ENCODE data around the gene CTIF. TPM values are rescaled to one million over a fixed set of nuclear protein-coding genes. Genes with fewer than 3 reads are reported as not detected.

The CTIF gene
- polyA plus RNA-seq, 3 donors: 0.38 to 8.7 (median 1.2) TPM

DNA sequence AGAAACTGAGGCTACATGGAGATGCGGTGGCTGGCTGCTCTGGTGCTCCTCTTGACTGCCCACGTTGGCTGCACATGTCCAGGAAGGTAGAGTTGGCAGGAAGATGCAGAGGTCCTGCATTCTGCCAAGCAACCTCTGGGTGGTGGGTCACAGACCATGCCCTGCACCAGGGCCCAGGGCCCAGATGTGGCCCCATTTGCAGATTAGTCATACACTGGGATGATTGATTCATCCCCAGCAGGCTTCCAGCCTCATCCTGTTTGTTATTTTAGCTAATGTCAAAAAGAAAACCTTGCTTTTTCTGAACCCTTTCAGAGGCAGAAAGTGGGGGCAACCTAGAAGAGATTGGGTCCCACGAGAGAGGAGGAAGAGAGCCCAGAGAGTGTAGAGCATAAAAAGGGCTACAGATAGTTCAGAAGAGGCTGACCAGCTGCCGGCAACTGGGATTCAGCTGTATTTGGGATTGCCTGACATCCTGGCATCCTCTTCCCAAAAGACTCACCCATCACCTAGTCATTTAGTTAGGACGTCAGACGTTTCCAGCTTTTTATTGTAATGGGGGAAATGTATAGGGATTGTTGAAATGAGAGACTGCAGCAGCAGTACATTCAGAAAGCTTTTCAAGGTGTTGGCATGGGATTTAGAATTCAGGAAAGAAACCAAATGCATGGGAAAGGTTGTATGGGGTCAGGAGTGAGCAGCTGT, 101.9 kb downstream of the CTIF start:
- H3K9ac ChIP-seq (ENCODE audit: insufficient read depth, low read length, poor library complexity, severe bottlenecking): no peak overlapping the region
- Mint-ChIP-seq H3K27me3 (ENCODE audit: low read depth in 3 of 3) (peaks cover 2% of the 10 kb centered on the region in 3 donors), H3K4me1 (no peaks in the 10 kb centered on the region), H3K36me3 (peaks cover 5 to 15% of the 10 kb centered on the region in 2 donors), H3K4me3 (no peak overlapping the region), H3K9me3 (peaks cover 1 to 6% (median 3%) of the 10 kb centered on the region in 7 donors), H3K27ac (peak overlapping the region in 2 of 7 donors; percentile 33 to 59)
- H3K36me3 ChIP-seq (replicated peaks in 1 of 2; ENCODE audit: control insufficient read depth in 1 of 2, insufficient read depth in 2 of 2, low read length in 2 of 2): peaks cover 0 to 4% of the 10 kb centered on the region in 2 donors
- intact Hi-C loops (cut with micrococcal nuclease): no loop called here
- H3K4me3 ChIP-seq (replicated peaks in 1 of 3; ENCODE audit: low read depth in 2 of 3, low read length in 3 of 3): no peak overlapping the region
- no peaks in the 10 kb centered on the region for H3K27me3 ChIP-seq (ENCODE audit: control insufficient read depth in 2 of 2, insufficient read depth in 2 of 2, low read length in 2 of 2)
- no peaks in the 10 kb centered on the region for H4K20me1 ChIP-seq (ENCODE audit: insufficient read depth, low read length)
- no peaks in the 10 kb centered on the region for H3K79me2 ChIP-seq (ENCODE audit: insufficient read depth, low read length)
- H3K4me2 ChIP-seq (replicated peaks; ENCODE audit: extremely low read depth, low read length, poor library complexity, severe bottlenecking): no peak overlapping the region
- no peaks in the 10 kb centered on the region for H3K4me1 ChIP-seq (ENCODE audit: control insufficient read depth in 1 of 2, insufficient read depth in 2 of 2, low read length in 2 of 2)
- H3K9me3 ChIP-seq (replicated peaks in 1 of 2; ENCODE audit: control insufficient read depth in 1 of 2, insufficient read depth in 1 of 2, low read length in 2 of 2): no peaks in the 10 kb centered on the region
- no peak overlapping the region for H2AFZ ChIP-seq (ENCODE audit: insufficient read depth, low read depth, low read length, poor library complexity, severe bottlenecking)
- no peak for DNase-seq
- WGBS (ENCODE audit: insufficient coverage): 96% methylated on average over 3 of the region's 6 CpGs
- no peak overlapping the region for H3K27ac ChIP-seq (ENCODE audit: low read depth in 1 of 2, low read length in 2 of 2)
- TF ChIP-seq, protein P1, sequence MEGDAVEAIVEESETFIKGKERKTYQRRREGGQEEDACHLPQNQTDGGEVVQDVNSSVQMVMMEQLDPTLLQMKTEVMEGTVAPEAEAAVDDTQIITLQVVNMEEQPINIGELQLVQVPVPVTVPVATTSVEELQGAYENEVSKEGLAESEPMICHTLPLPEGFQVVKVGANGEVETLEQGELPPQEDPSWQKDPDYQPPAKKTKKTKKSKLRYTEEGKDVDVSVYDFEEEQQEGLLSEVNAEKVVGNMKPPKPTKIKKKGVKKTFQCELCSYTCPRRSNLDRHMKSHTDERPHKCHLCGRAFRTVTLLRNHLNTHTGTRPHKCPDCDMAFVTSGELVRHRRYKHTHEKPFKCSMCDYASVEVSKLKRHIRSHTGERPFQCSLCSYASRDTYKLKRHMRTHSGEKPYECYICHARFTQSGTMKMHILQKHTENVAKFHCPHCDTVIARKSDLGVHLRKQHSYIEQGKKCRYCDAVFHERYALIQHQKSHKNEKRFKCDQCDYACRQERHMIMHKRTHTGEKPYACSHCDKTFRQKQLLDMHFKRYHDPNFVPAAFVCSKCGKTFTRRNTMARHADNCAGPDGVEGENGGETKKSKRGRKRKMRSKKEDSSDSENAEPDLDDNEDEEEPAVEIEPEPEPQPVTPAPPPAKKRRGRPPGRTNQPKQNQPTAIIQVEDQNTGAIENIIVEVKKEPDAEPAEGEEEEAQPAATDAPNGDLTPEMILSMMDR (IDR thresholded peaks at IDR 0.05): no peak

DNA sequence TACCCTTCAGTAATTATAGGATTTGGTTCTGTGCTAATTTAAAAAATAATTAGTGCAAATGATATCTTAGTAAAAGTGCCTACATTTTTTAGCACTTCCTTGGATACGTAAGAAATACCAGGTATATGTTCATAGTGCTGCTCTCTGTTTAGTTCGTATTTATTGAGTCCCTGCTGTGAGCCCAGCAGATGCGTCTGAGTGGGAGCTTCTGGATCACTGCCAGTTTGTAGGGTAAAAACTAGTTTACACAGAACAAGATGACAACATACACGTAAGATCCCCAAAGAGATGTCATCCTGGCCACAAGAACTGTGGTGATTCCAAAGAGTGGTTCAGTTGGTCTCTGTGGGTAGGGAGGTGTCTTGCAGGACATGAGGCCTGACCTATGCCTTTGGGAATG, 103.2 kb downstream of the CTIF start:
- Histone ChIP-seq H3K79me2 (ENCODE audit: insufficient read depth, low read length) (no peaks in the 10 kb centered on the region), H3K27me3 (ENCODE audit: control insufficient read depth in 2 of 2, insufficient read depth in 2 of 2, low read length in 2 of 2) (no peaks in the 10 kb centered on the region), H3K4me2 (replicated peaks; ENCODE audit: extremely low read depth, low read length, poor library complexity, severe bottlenecking) (no peak overlapping the region), H3K36me3 (replicated peaks in 1 of 2; ENCODE audit: control insufficient read depth in 1 of 2, insufficient read depth in 2 of 2, low read length in 2 of 2) (peaks cover 0 to 4% of the 10 kb centered on the region in 2 donors), H2AFZ (ENCODE audit: insufficient read depth, low read depth, low read length, poor library complexity, severe bottlenecking) (no peak overlapping the region), H3K27ac (ENCODE audit: low read depth in 1 of 2, low read length in 2 of 2) (no peak overlapping the region), H4K20me1 (ENCODE audit: insufficient read depth, low read length) (no peaks in the 10 kb centered on the region), H3K9me3 (replicated peaks in 1 of 2; ENCODE audit: control insufficient read depth in 1 of 2, insufficient read depth in 1 of 2, low read length in 2 of 2) (no peaks in the 10 kb centered on the region), H3K4me1 (ENCODE audit: control insufficient read depth in 1 of 2, insufficient read depth in 2 of 2, low read length in 2 of 2) (no peaks in the 10 kb centered on the region), H3K4me3 (replicated peaks in 1 of 3; ENCODE audit: low read depth in 2 of 3, low read length in 3 of 3) (no peak overlapping the region), H3K9ac (ENCODE audit: insufficient read depth, low read length, poor library complexity, severe bottlenecking) (no peak overlapping the region)
- Mint-ChIP-seq H3K9me3 (peaks cover 1 to 6% (median 3%) of the 10 kb centered on the region in 7 donors), H3K27ac (no peak overlapping the region), H3K4me3 (no peak overlapping the region), H3K36me3 (peaks cover 5 to 15% of the 10 kb centered on the region in 2 donors), H3K4me1 (no peaks in the 10 kb centered on the region), H3K27me3 (ENCODE audit: low read depth in 3 of 3) (peaks cover 2% of the 10 kb centered on the region in 3 donors)
- DNase-seq: no peak
- TF ChIP-seq, protein P1 (IDR thresholded peaks at IDR 0.05): no peak
- 100% methylated on average over 3 of the region's 4 CpGs for WGBS (ENCODE audit: insufficient coverage)
- intact Hi-C loops (cut with micrococcal nuclease): no loop called here
